ENCODE data around the gene BLVRA. TPM values are rescaled to one million over a fixed set of nuclear protein-coding genes. Genes with fewer than 3 reads are reported as not detected.

The BLVRA gene
- total RNA-seq, 1 donor from 2014 or later, result 84.5 TPM

DNA sequence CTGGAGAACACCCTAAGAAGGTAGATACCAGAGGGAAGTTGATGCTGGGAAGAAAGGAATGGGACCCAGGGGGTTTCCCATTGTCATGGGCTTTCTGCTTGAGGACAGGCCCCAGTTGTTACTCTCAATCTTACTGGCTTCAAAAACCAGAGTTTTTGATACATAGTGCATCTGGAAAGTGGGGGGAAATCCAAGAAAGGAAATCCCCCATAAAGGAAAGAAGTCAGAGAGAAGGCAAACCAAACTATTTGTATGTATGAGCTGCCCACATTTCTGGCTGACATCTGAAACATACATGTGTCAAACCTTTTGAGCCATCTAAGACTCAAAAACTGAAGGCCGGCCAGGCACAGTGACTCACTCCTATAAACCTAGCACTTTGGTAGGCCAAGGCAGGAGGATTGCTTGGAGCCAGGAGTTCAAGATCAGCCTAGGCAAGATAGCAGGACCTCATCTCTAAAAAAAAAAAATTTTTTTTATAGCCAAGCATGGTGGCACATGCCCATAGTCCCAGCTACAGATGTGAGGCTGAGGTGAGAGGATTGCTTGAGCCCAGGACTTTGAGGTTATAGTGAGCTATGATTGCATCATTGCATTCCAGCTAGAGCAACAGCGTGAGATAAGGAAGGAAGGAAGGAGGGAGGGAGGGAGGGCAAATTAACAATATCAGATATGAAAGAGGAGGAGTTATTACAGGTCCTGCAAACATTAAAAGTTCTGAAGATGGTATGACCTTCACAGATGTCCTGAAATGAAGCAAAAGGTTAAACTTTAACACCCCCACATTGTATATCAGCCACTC lies 22.5 kb upstream of the BLVRA start:
- DNase-seq (ENCODE audit: low read depth), result no peak
- no peak overlapping the region for H3K4me3 ChIP-seq (ENCODE audit: low read depth, low read length)
- TF ChIP-seq, protein P1, sequence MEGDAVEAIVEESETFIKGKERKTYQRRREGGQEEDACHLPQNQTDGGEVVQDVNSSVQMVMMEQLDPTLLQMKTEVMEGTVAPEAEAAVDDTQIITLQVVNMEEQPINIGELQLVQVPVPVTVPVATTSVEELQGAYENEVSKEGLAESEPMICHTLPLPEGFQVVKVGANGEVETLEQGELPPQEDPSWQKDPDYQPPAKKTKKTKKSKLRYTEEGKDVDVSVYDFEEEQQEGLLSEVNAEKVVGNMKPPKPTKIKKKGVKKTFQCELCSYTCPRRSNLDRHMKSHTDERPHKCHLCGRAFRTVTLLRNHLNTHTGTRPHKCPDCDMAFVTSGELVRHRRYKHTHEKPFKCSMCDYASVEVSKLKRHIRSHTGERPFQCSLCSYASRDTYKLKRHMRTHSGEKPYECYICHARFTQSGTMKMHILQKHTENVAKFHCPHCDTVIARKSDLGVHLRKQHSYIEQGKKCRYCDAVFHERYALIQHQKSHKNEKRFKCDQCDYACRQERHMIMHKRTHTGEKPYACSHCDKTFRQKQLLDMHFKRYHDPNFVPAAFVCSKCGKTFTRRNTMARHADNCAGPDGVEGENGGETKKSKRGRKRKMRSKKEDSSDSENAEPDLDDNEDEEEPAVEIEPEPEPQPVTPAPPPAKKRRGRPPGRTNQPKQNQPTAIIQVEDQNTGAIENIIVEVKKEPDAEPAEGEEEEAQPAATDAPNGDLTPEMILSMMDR (conservative IDR thresholded peaks at IDR 0.05; ENCODE audit: low read depth, low read length), result no peak

DNA sequence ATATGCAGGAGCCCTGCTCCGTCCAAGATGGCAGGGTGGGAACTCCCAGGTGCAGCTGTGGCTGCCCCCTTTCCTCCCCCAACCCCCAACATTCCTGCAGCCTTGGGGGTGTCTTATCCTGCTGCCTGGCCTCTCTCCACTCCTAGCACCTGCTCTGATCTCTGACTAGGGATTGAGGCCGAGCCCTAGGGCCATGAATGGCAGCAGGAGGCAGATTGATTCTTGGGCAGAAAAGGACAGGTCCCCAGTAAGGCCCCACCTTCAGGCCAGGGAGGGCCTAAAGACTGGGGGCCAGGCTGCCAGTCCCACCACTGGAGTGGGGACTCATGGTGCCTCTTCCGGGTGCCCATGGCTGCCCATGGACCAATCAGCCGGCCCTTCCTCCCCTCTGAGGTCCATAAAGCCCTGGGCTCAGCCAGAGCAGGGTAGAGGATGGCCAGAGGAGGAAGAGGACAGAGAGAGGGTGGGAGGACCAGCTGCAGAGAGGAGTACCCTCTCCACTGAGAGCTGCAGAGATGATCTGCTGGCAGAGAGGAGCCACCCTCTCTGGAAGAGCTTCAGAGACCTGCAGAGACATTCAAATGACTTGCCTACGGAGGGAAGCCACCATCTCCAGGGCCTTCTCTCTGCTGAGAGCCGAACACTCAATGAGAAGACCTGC lies 20.9 kb upstream of the BLVRA start:
- H3K4me3 ChIP-seq (ENCODE audit: low read depth, low read length), result no peak overlapping the region
- no peak for DNase-seq (ENCODE audit: low read depth)
- TF ChIP-seq, protein P1 (conservative IDR thresholded peaks at IDR 0.05; ENCODE audit: low read depth, low read length), result no peak

DNA sequence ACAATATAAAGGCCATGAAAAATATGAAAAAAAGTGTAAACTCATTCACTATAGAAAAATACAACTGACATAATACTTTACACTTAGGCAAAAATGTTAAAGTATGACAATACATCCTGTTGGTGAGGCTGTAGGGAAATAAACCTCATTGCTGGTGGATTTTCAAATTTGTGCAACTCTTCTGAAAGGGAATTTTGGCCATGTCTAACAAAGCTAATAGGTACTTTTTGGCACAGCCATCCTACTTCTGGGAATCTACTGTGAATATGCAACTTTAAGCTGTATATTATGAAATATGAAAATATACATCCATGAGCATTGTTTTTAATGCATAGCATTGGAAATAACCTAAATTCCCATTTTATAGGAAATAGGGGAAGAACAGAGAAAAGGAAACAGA lies 15.8 kb upstream of the BLVRA start:
- TF ChIP-seq, protein P1 (conservative IDR thresholded peaks at IDR 0.05; ENCODE audit: low read depth, low read length), result no peak
- no peak for DNase-seq (ENCODE audit: low read depth)
- H3K4me3 ChIP-seq (ENCODE audit: low read depth, low read length), result no peak overlapping the region

DNA sequence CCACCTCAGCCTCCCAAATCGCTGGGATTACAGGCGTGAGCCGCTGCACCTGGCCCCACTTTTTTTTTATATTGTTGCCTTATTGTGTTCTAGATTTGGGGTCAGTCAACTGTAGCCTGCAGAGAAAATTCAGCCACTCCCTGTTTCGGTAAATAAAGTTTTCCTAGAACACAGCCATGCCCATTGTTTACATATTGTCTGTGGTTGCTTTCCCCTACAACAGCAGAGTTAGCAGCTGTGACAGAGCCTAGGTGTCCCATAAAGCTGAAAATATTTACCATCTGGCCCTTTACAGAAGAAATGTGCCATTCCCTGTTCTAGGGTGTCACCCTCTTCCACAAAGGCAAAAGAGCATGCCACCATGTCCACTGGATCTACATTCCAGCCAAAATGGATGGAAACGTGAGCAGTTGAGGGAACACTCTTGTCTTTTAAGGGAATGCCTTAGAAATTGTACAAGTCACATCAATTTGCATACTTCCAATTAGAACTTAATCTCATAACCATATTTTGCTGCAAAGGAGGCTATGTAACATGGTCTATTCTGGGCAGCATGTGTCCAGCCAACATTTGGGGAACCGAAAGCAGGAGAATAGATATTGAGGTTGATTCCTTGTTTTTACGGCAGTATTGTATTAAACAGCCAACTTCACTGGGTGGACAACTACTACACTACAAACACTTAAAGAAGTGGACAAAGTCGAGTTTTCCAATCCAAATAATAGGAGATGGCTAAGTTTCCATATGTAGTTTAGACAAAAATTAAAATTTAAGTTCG lies 11.0 kb upstream of the BLVRA start:
- no peak for DNase-seq (ENCODE audit: low read depth)
- H3K4me3 ChIP-seq (ENCODE audit: low read depth, low read length), result no peak overlapping the region
- TF ChIP-seq, protein P1 (conservative IDR thresholded peaks at IDR 0.05; ENCODE audit: low read depth, low read length), result no peak

DNA sequence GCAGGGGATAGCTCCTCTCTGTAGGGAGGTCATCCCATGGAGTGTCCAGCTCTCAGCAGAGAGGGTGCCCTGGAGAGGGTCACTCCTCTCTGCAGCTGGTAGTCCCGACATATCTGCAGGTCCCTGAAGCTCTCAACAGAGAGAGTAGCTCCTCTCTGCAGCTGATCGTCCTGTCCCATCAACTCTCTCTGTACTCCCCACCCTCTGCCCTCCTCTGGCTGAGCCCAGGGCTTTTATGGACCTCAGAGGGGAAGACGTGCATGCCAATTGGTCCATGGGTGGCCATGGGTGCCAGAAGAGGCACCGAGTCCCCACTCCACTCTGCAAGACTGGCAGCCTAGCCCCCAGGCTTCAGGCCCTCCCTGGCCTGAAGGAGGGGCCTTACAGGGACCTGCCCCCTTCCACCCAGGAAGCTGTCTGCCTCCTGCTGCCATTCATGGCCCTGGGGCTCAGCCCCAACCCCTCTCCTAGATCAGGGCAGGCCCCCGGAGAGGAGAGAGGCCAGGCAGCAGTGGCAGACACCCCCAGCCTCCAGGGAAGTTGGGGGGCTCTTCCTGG lies 9.0 kb upstream of the BLVRA start:
- DNase-seq (ENCODE audit: low read depth), result no peak
- H3K4me3 ChIP-seq (ENCODE audit: low read depth, low read length), result no peak overlapping the region
- TF ChIP-seq, protein P1 (conservative IDR thresholded peaks at IDR 0.05; ENCODE audit: low read depth, low read length), result no peak

DNA sequence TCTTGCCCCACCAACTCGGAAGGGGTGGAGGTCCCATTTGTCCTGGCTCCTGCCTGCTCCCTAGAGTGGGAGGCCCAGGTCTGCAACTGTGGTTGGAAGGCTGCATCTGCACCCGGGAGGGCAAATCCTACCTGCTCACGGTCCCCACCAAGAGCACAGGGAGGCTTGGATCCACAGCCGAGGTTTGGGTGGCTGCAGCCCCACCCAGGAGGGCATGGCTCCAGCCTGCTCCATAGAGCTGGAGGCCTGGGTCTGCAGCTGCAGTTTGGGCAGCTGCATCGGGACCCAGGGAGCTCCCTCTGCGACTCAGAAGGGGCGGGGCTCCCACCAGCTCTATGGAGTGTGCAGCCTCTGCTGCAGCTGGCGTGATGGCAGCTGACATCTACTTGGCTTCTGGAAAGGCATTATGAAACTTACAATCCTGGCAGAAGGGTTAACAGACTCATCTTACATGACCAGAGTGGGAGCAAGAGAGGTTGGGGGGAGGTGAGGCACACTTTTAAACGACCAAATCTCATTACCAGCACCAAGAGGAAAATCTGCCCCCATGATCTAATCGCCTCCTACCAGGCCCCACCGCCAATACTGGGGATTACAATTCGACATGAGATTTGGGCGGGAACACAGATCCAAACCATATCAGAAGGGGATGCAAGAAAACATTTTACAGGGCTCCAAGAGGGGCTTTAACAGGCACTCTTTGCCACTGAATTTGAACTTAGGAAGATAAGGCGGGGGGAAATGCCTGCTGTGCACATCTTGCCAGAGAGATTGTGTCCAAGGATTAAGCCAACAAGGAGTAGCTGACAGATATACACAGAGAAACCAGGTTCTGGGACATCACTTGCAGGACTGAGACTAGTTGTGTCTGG lies 8.2 kb upstream of the BLVRA start:
- no peak overlapping the region for H3K4me3 ChIP-seq (ENCODE audit: low read depth, low read length)
- TF ChIP-seq, protein P1 (conservative IDR thresholded peaks at IDR 0.05; ENCODE audit: low read depth, low read length), result no peak
- DNase-seq (ENCODE audit: low read depth), result no peak

Data from epithelial cell of proximal tubule (primary cell).